ENCODE results near the gene FARP1.

- no peak for TF ChIP-seq CTCF (conservative IDR thresholded peaks at IDR 0.05; ENCODE audit: low read length)
- no peak for TF ChIP-seq EZH2phosphoT487 (IDR thresholded peaks at IDR 0.05; ENCODE audit: borderline replicate concordance, low read depth, low read length)
These were observed 110.1 kb downstream of the FARP1 start for GRCh38 chr13:98252931-98253470.
